ENCODE measurements around the gene UBALD1.
A peak's percentile ranks its signal among the peaks of the same experiment; 100 is the strongest.
"Not testable (repeated sequence)": the region's sequence is repeated elsewhere in the genome, so short reads cannot be mapped to it uniquely, and the experiment has no call there.

The UBALD1 gene

GRCh38 chr16:4597174-4597573 is 17.5 kb downstream of the UBALD1 start:
- DNase-seq = no peak

- no peak for DNase-seq
Measured at GRCh38 chr16:4594433-4595410, 20.0 kb downstream of the UBALD1 start.

GRCh38 chr16:4593086-4593485 is 21.6 kb downstream of the UBALD1 start:
- DNase-seq = no peak

GRCh38 chr16:4591706-4592470 is 22.8 kb downstream of the UBALD1 start:
- peak in 2 of 4 experiments; percentile 15 to 35 for DNase-seq

- no peak for DNase-seq
Measured at GRCh38 chr16:4591191-4591590, 23.5 kb downstream of the UBALD1 start.

GRCh38 chr16:4588961-4589360 is 25.7 kb downstream of the UBALD1 start:
- no peak for DNase-seq

- DNase-seq = peak; percentile 46 to 70 (median 52)
Measured at GRCh38 chr16:4588386-4588785, 26.3 kb downstream of the UBALD1 start.

GRCh38 chr16:4586291-4586690 is 28.4 kb downstream of the UBALD1 start:
- no peak for DNase-seq

- DNase-seq = peak; percentile 24 to 56 (median 38)
Measured at GRCh38 chr16:4583906-4584305, 30.8 kb downstream of the UBALD1 start.

GRCh38 chr16:4580250-4580649 is 34.4 kb downstream of the UBALD1 start:
- no peak for DNase-seq

- DNase-seq = no peak
Measured at GRCh38 chr16:4578961-4579530, 35.6 kb downstream of the UBALD1 start.

GRCh38 chr16:4576008-4576407 is 38.7 kb downstream of the UBALD1 start:
- no peak for DNase-seq

GRCh38 chr16:4574919-4575705 is 39.6 kb downstream of the UBALD1 start:
- peak in 1 of 4 experiments; percentile 15 for DNase-seq

GRCh38 chr16:4573926-4574325 is 40.8 kb downstream of the UBALD1 start:
- DNase-seq = not testable (repeated sequence)

GRCh38 chr16:4572715-4573114 is 42.0 kb downstream of the UBALD1 start:
- DNase-seq = peak; percentile 42 to 70 (median 49)

GRCh38 chr16:4570688-4571321 is 43.9 kb downstream of the UBALD1 start:
- DNase-seq = peak in 3 of 4 experiments; percentile 17 to 25 (median 19)

GRCh38 chr16:4570086-4570485 is 44.6 kb downstream of the UBALD1 start:
- no peak for DNase-seq

GRCh38 chr16:4566144-4566543 is 48.5 kb downstream of the UBALD1 start:
- no peak for DNase-seq

- no peak for DNase-seq
Measured at GRCh38 chr16:4564661-4565267, 49.9 kb downstream of the UBALD1 start.

GRCh38 chr16:4561596-4561995 is 53.1 kb downstream of the UBALD1 start:
- no peak for DNase-seq

Data from suppressor macrophage (primary cell).